Heart left ventricle (tissue), 16 donors: ENCODE data around the gene KBTBD3. TPM values are rescaled to one million over a fixed set of nuclear protein-coding genes. Genes with fewer than 3 reads are reported as not detected.

Experiments used
- ATAC-seq, 4 donors: fragments of 200-7000 bp; cut with Tn5 transposase; one replicate each; pipeline ENCODE4 v1.9.1; 2020 to 2022; ENCODE audit warnings: moderate library complexity in 4 of 4, mild to moderate bottlenecking in 3 of 4, moderate number of reproducible peaks in 1 of 4
- DNase-seq, 5 donors: peaks; one replicate each; pipeline ENCODE4 v3.0.0-alpha.2; 2020
- H3K27ac ChIP-seq, 12 donors: fragments of 200-600 bp; sonication (generic) in 4 of 12; one replicate each; pipeline versions ENCODE4 v1.5.0 to v1.8.0; 2016 to 2022; ENCODE audit warnings: mild to moderate bottlenecking in 2 of 12
- H3K27me3 ChIP-seq, 9 donors: fragments of 200-600 bp; sonication (generic) in 2 of 9; one replicate each; pipeline versions ENCODE4 v1.5.1 to v1.8.0; 2016 to 2022; ENCODE audit warnings: mild to moderate bottlenecking in 3 of 9
- H3K36me3 ChIP-seq, 9 donors: fragments of 200-600 bp; sonication (generic) in 2 of 9; one replicate each; pipeline versions ENCODE4 v1.5.0 to v1.8.0; 2018 to 2022; ENCODE audit warnings: mild to moderate bottlenecking in 2 of 9
- H3K4me1 ChIP-seq, 12 donors: fragments of 200-600 bp; sonication (generic) in 4 of 12; one replicate each; pipeline versions ENCODE4 v1.5.0 to v1.8.0; 2016 to 2022; ENCODE audit warnings: mild to moderate bottlenecking in 3 of 12
- H3K4me3 ChIP-seq, 12 donors: fragments of 200-600 bp; sonication (generic) in 4 of 12; one replicate each; pipeline versions ENCODE4 v1.5.0 to v1.8.0; 2017 to 2022; ENCODE audit warnings: mild to moderate bottlenecking in 9 of 12, moderate library complexity in 4 of 12
- H3K9me3 ChIP-seq, 12 donors: fragments of 200-600 bp; sonication (generic) in 4 of 12; one replicate each; pipeline versions ENCODE4 v1.5.0 to v1.8.0; 2016 to 2022; ENCODE audit warnings: mild to moderate bottlenecking in 1 of 12
- CTCF ChIP-seq, 12 donors: fragments of 200-600 bp; sonication (generic) in 4 of 12; IDR thresholded peaks; one replicate each; pipeline versions ENCODE4 v1.5.0 to v1.8.0; 2018 to 2022; ENCODE audit warnings: antibody characterized with exemption in 12 of 12, mild to moderate bottlenecking in 5 of 12
- POLR2A ChIP-seq, 2 donors: fragments of 450-650 bp; IDR thresholded peaks; one replicate each; pipeline ENCODE4 v1.6.1; 2017; ENCODE audit warnings: antibody characterized with exemption in 2 of 2, mild to moderate bottlenecking in 2 of 2, moderate library complexity in 2 of 2
- WGBS, 4 donors: extraction: QIAGEN DNeasy Blood & Tissue Kit in 2 of 4; methylation state at CpG; one replicate each; pipeline versions ENCODE4 v1.1.5 to v1.1.7; 2013 to 2018; 5-methylcytosine and 5-hydroxymethylcytosine counted together
- intact Hi-C, 10 donors: fragments of 100-400 bp; cut with DNase I; formaldehyde crosslinking; loops; one replicate each; pipeline versions ENCODE4 v1.11.1 to v1.14.2; 2022
- polyA plus RNA-seq, 2 donors: library from polyadenylated mRNA; stranded (reverse); fragments of 200-250 nt; gene quantifications; one replicate each; pipeline ENCODE4 v1.2.3, GENCODE V29; 2013
- total RNA-seq, 9 donors: library from RNA; depleted of rRNA in 2 of 9; stranded (reverse); fragments of >200 nt in 2 of 9; fragmentation: NEBNext Ultra II Directional in 3 of 9; extraction: Animal tissue kit (Norgen Biotek cat#: 25700) in 3 of 9; gene quantifications; one replicate each; pipeline versions ENCODE4 v1.1.0 to v1.2.4, GENCODE V29; 2016 to 2023
- donor health status: ischemic (EF 13 %, LVEDD 7.1; RV severe dilation, severe dysfunction).
- donor health status: healthy with polysubstance abuse.
- donor health status: DM: no; HTN: yes; CAD: no.
- donor health status: DM: no; HTN: no; CAD: no.
- donor health status: ischemic (EF 25% LVEDD 6.9; RV normal size, moderate dysfunction).
- donor health status: ischemic (EF 25% LVEDD 5.7; RV mildly dilated, moderate dysfunction).
- donor health status: healthy.
- donor health status: DM: yes; HTN: yes; CAD: no.
- donor health status: ischemic (EF 35%, LVEDD 5.7; RV mildly dilated, moderate dysfunction).
- donor health status: nonischemic (EF 11% LVEDD 7.7; RV severe dilation, severe dysfunction).
- donor health status: DM: yes; HTN: yes; CAD: no.
- donor health status: PGD.
- donor health status: ischemic (EF 29% LVEDD 5.4; RV normal size, mild dysfunction).
- donor health status: nonischemic (EF 23%, LVEDD 6.1; RV moderate dilation, normal function).

KBTBD3 gene
- total and polyA plus RNA-seq, 11 donors, result 2.8 to 17.3 (median 9.1) TPM

- intact Hi-C loops, result no loop called here
- Histone ChIP-seq H3K9me3 (no peaks in the 10 kb centered on the region), H3K27me3 (peaks cover 0 to 3% (median 0%) of the 10 kb centered on the region in 9 donors), H3K27ac (no peak overlapping the region), H3K36me3 (no peaks in the 10 kb centered on the region), H3K4me1 (no peaks in the 10 kb centered on the region), H3K4me3 (no peak overlapping the region)
- 81 to 89% (median 83%) methylated on average over 2 of the region's 2 CpGs for WGBS, 4 donors
- TF ChIP-seq CTCF (IDR thresholded peaks at IDR 0.05), result no peak
- no peak for TF ChIP-seq POLR2A (IDR thresholded peaks at IDR 0.05)
- no peak for ATAC-seq
- no peak for DNase-seq
Observed at GRCh38 chr11:106032861-106033260, 44.3 kb downstream of the KBTBD3 start.

- Histone ChIP-seq H3K4me1 (no peaks in the 10 kb centered on the region), H3K36me3 (no peaks in the 10 kb centered on the region), H3K27ac (no peak overlapping the region), H3K4me3 (no peak overlapping the region), H3K27me3 (peaks cover 0 to 3% (median 0%) of the 10 kb centered on the region in 9 donors), H3K9me3 (no peaks in the 10 kb centered on the region)
- no peak for ATAC-seq
- WGBS, 4 donors, result 65 to 75% (median 66%) methylated on average over 3 of the region's 3 CpGs
- intact Hi-C loops, result no loop called here
- DNase-seq, result no peak
- TF ChIP-seq POLR2A (IDR thresholded peaks at IDR 0.05), result no peak
- no peak for TF ChIP-seq CTCF (IDR thresholded peaks at IDR 0.05)
Observed at GRCh38 chr11:106031936-106032335, 45.2 kb downstream of the KBTBD3 start.

- DNase-seq, result no peak
- H3K9me3 ChIP-seq, result no peaks in the 10 kb centered on the region
- H3K27me3 ChIP-seq, result peaks cover 0 to 3% (median 0%) of the 10 kb centered on the region in 9 donors
- no peak for ATAC-seq
- 52 to 68% (median 60%) methylated on average over 2 of the region's 2 CpGs for WGBS, 4 donors
- intact Hi-C loops, result no loop called here
- no peak overlapping the region for H3K27ac ChIP-seq
- H3K4me1 ChIP-seq, result no peaks in the 10 kb centered on the region
- no peak for TF ChIP-seq POLR2A (IDR thresholded peaks at IDR 0.05)
- no peak for TF ChIP-seq CTCF (IDR thresholded peaks at IDR 0.05)
- no peaks in the 10 kb centered on the region for H3K36me3 ChIP-seq
- no peak overlapping the region for H3K4me3 ChIP-seq
Observed at GRCh38 chr11:106031202-106031810, 45.8 kb downstream of the KBTBD3 start.

- H3K27ac ChIP-seq, result no peak overlapping the region
- no peaks in the 10 kb centered on the region for H3K36me3 ChIP-seq
- intact Hi-C loops, result no loop called here
- TF ChIP-seq CTCF (IDR thresholded peaks at IDR 0.05) (no peak), POLR2A (IDR thresholded peaks at IDR 0.05) (no peak)
- ATAC-seq, result no peak
- WGBS, 4 donors, result 72 to 81% (median 77%) methylated on average over 4 of the region's 4 CpGs
- DNase-seq, result no peak
- H3K27me3 ChIP-seq, result peaks cover 0 to 3% (median 0%) of the 10 kb centered on the region in 9 donors
- no peak overlapping the region for H3K4me3 ChIP-seq
- no peaks in the 10 kb centered on the region for H3K4me1 ChIP-seq
- H3K9me3 ChIP-seq, result no peaks in the 10 kb centered on the region
Observed at GRCh38 chr11:106030609-106031008, 46.5 kb downstream of the KBTBD3 start.
